Midbrain (tissue), 1 donor: ENCODE measurements around the gene FGF12.

Experiments
- DNase-seq: peaks from one replicate; lab custom pipeline; 2025; lab: John Stamatoyannopoulos, UW

The FGF12 gene

DNA sequence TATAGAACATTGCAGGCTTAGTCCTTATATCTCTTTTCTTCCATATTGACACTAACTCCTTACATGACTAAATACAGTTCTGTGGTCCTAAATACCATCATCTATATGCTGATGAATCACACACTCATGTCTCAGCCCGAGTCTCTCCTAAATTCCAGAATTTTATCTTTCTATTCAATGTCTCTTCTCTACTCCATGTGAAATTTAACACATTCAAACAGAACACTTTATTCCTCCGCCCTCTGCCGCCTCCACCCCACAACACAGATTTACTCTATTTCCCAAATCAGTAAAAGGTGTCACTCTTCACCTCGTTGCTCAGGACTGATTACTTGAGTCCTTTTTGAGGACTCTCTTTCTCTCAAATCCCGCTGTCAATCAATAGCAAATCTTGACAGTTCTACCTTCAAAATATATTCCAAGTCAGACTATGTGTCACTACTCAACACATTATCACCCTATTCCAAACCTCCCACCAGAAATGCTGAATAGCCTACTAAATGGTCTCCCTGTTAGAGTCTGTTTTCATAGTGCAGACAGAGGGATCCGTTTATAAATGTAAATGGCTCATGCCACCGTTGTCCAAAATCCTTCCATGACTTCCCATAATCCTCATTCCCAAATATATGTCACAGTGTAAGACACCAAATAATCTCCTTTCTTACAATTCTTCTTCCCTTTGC lies 230.3 kb downstream of the FGF12 start:
- DNase-seq, result no peak

GRCh38 chr3:192494174-192494573 lies 233.2 kb downstream of the FGF12 start:
- DNase-seq, result no peak

GRCh38 chr3:192490720-192491119 lies 236.6 kb downstream of the FGF12 start:
- no peak for DNase-seq

DNA sequence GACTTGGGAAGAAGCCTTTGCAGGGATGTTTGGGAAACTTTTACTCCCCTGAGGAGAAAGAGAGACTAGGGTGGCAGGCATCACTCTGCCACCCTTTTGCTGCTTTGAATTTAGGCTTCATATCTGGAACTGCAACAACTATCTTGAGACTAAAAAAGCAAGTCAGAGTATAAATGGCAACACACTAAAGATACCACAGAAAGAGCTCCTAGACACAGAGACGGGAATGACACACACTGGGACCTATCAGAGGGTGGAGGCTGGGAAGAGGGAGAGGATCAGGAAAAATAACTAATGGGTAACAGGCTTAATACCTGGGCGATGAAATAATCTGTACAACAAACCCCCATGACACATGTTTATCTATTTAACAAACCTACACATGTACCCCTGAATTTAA lies 237.8 kb downstream of the FGF12 start:
- DNase-seq, result no peak

DNA sequence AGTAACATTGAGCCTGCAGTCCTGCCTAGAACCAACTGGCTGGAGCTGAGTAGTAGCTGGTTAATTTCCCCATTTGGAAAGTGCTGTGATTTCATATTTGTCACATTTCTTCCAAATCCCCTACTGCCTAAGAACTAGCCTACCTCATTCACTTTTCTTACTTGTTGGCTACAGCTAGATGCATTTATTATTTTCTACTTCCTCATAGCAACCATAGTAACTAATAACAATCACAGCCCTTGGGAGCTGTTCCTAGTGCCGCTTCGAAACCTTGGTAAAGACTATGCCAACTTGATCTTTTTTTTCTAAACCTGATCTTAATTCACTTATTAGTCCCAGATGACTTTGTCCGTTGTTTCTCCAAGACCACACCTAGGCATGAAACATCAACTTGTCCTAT lies 240.3 kb downstream of the FGF12 start:
- no peak for DNase-seq

DNA sequence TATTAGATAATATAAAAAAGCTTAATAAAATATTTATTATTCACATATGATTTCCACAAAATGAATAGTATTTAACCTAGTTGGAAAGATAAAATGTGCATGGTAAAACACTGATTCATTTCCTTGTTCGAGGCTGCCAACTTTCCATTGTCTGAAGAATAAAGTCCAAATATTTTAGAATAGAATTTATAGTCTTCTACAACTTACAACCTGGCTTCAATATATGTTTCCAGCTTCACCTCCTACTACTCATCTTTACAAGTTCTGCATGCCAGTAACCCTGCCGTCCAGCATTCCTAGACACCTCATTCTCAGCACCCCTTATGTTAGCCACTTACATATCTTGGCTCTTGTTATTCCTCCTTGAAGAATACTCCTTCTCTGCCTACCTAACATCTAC lies 244.5 kb downstream of the FGF12 start:
- DNase-seq, result no peak

DNA sequence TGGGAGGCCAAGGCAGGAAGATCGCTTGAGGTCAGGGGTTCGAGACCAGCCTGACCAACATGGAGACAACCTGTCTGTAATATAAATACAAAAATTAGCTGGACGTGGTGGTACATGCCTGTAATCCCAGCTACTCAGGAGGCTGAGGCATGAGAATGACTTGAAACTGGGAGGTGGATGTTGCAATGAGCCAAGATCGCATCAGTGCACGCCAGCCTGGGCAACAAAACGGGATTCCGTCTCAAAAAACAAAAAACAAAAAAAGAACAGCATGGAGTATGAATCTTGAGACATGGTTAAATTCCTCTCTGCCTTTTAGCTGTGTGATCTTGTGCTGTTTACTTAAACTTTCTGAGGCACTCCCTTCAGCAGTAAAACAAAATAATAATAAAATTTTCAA lies 244.9 kb downstream of the FGF12 start:
- no peak for DNase-seq

DNA sequence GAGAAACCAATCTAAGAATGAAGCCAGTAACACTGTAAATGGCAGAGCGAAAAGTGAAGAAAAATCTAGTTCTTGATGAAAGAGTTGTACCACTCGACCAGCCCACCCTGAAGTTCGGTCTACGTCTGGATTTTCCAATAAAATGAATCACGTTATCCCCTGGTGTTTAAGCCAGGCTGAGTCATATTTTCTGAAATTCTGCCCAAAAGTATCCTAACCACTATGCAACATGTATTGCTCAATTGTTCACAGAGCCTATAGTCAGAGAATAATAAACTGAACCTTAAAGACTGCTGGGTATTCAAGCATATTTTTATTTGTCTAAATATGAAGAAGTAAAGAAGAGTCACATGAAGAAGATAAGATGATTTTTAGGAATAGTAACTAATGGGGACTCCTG lies 245.7 kb downstream of the FGF12 start:
- DNase-seq, result no peak

DNA sequence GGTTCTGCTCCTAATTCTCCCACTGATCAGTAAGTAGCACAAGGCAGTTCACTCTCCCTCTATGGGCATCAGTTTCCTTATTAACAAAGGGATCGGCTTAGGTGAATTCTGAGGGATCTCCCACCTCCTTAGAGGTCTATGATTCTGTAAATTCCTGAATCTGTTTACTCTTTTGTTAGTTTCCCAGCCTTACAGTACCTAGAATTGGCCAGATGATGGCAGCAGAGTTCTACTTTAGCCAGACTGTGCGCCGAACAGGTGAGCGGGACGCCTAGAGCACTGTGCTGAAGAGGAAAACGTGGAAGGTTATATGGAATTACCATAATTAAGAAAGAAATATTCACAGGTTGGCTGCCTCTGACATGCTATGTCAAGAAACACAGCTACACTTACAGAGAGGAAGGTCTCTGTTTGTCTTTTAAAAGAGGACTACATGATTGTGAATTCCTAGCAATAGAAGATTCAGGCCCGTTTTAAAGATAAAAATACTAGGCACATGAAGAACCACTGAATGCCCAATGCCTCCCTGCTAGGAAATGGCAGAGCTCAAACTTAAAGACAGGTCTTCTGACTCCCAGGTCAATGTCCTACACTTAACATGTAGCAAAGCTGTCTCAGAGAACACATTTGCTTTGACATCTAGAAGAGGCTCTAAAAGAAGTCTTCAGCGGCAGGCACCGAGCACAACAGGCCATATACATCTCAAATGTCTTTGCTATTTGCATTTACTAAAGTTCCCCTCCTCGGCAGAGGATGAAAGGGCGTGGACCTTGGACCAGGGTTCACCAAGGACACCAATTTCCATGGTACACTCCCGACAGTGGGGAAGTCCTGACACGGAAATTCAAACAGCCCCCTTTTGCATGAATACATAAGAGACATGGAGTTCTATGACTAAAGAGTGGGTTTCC lies 259.9 kb downstream of the FGF12 start:
- peak; percentile 61 for DNase-seq

- no peak for DNase-seq
Observed at GRCh38 chr3:192449036-192449435, 278.3 kb downstream of the FGF12 start.

GRCh38 chr3:192445770-192446644 lies 281.3 kb downstream of the FGF12 start:
- peak; percentile 31 for DNase-seq

GRCh38 chr3:192444791-192445106 lies 282.6 kb downstream of the FGF12 start:
- DNase-seq, result no peak

- DNase-seq, result peak; percentile 82
Observed at GRCh38 chr3:192444096-192444790, 283.1 kb downstream of the FGF12 start.

DNA sequence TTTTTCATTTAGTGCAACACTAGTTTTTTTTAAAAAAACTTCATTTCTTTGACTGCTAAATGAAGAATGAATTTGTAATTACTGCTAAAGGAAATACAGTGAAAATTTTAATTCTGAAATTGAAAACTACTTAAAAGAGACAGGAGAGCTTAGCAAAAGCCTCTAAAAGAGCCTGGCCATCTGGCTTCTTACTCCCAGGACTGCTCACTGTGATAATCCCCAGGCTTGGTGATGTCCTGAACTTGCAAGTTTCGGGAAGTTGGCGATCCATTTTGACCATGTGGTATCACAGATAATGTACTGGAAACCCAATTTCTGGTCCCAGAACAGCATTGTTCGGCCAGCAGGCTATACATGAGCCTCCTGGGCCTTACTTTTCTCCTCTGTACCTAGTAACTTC lies 292.1 kb downstream of the FGF12 start:
- no peak for DNase-seq

- DNase-seq, result no peak
Observed at GRCh38 chr3:192434186-192434585, 293.2 kb downstream of the FGF12 start.

- no peak for DNase-seq
Observed at GRCh38 chr3:192433704-192434103, 293.6 kb downstream of the FGF12 start.

GRCh38 chr3:192422997-192423342 lies 304.4 kb downstream of the FGF12 start:
- DNase-seq, result no peak

DNA sequence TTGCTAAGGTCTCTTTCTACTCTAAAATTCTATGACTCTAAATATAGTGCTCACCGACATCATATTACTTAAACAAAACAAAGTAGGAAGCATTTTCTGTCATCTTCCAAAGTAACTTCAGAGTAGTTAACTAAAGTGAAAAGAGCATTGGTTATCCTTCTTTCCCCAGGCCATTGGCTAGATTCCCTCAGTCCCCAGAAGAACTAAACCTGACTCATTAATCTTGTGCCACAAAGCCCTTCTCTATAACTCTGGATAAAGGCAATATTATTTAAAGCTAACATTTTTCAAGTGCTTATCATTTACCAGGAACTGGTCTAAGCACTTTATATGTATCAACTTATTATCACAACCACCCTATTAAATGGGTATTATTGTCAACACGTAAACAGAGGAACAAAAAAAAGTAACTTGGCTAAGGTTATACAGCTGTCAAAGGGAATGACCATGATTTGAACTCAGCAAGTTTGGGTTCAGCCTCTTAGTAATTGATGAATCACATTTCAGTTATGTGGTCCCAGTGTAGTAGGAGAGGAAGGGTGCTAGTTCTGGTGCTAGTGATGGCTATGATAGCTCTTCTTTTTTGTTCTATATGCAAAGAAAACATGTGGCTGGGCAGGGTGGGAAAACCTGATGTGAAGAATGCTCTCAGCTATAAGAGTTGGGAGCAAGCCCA lies 304.9 kb downstream of the FGF12 start:
- no peak for DNase-seq

GRCh38 chr3:192419312-192419711 lies 308.0 kb downstream of the FGF12 start:
- no peak for DNase-seq

- no peak for DNase-seq
Observed at GRCh38 chr3:192417559-192418055, 309.7 kb downstream of the FGF12 start.

- no peak for DNase-seq
Observed at GRCh38 chr3:192417017-192417416, 310.3 kb downstream of the FGF12 start.
